GM19468 (cell line): Measurements from ENCODE around the gene PMF1.
"Not testable (repeated sequence)": the region's sequence is repeated elsewhere in the genome, so short reads cannot be mapped to it uniquely, and the experiment has no call there.

Experiments used
- ATAC-seq: cut with Tn5 transposase; IDR thresholded peaks from one replicate; pipeline ENCODE4 v1.9.1; 2021; ENCODE audit warnings: mild to moderate bottlenecking, moderate library complexity, moderate number of reproducible peaks; ENCODE audit not compliant: unreplicated experiment; ENCODE audit errors: extremely low read depth

Gene PMF1, protein sequence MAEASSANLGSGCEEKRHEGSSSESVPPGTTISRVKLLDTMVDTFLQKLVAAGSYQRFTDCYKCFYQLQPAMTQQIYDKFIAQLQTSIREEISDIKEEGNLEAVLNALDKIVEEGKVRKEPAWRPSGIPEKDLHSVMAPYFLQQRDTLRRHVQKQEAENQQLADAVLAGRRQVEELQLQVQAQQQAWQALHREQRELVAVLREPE

DNA sequence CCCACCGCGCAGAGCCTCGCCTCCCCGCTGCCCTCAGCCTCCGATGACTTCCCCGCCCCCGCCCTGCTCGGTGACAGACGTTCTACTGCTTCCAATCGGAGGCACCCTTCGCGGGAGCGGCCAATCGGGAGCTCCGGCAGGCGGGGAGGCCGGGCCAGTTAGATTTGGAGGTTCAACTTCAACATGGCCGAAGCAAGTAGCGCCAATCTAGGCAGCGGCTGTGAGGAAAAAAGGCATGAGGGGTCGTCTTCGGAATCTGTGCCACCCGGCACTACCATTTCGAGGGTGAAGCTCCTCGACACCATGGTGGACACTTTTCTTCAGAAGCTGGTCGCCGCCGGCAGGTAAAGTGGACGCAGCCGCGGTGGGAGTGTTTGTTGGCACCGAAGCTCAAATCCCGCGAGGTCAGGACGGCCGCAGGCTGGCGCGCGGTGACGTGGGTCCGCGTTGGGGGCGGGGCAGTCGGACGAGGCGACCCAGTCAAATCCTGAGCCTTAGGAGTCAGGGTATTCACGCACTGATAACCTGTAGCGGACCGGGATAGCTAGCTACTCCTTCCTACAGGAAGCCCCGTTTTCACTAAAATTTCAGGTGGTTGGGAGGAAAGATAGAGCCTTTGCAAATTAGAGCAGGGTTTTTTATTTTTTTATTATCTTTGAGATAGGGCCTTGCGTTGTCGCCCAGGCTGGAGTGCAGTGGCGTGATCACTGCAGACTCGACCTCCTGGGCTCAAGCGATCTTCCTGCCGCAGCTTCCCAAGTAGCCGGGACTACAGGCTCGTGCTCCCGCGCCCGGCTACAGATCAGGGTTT is at the start of gene PMF1:
Gene PMF1 (plus strand): TSS at position 175 of the 811 bp plus-strand sequence. CDS start 9 bp downstream, at position 184.
- ATAC-seq: peak; percentile 65

DNA sequence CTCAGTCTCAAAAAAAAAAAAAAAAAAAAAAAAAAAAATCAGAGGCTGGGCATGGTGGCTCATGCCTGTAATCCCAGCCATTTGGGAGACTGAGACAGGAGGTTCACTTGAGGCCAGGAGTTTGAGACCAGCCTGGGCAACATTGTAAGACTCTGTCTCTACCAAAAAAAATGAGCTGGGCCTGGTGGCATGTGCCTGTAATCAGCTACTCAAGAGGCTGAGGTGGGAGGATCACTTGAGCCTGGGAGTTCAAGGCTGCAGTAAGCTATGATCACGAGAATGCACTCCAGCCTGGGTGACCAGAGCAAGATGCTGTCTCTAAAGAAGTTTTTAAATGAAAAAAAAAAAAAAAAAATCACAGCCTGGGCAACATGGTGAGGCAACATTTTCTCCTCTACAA is 49.1 kb upstream of the PMF1 start:
- ATAC-seq: no peak

DNA sequence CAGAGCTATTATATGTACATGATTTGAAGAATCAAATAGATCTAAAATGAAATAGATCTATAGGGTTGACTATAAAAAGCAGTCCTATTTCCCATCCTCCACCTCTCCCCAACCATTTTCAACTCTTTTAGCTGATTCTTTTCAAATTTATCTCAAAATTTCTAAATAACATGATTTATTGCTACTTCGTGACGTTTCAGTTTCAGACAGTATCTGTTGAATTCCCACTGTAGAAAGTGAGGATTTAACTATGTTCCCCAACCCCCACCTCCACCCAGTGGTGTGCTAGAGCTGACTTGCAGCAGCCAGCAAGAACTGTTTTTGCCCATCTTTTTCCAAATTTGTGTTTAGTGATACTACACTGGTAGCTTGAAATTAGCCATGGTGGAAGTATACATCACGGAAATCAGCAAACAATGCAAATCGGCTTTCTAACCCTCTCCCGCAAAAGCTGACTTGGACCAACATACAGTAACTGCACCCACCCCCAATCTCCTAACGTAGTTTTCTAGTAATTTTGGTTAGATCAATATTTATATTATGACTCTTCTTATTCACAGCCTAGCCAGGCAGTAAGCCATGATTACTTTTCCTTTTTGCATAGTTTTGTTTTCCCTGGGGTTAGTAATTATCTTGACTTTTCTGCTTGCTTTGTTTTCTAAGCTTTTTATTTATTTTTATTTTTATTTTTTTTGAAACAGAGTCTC is 48.5 kb upstream of the PMF1 start:
- no peak for ATAC-seq

DNA sequence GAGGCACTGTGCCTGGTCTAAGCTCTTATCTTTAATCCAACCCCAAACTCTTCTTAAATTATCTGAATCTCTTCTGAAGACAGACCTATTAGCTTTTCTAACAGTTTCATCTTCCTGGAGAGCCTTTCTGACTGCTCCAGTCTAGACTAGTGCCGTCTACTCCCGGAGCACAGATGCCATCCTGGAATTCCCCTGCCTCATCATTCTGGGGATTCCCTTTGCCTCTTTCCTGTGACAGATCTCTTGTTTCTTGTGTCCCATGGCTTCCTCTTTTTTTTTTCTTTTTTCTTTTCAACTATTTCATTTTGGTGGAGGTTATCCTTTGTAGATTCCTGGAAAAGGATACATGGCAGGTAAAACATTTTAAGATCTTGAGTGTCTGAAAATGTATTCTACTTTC is 47.7 kb upstream of the PMF1 start:
- ATAC-seq: no peak

DNA sequence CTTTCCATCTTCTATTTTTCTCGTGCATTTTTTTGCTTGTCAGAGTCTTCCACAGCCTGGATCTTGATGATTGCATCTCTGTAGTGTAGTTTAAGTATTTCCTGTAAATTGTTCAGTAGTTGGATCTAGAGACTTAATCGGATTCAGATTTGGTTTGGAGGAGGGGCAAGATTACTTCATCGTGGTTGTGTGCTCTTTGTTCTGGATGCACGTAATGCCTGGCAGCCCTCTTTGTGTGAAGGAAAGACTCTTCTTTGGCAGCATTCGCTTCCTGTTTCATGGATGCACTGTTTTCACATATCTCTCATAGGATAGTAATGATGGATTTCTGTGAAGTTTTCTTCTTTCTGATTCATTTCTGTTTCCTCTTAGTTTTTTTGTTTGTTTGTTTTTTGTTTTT is 45.3 kb upstream of the PMF1 start:
- ATAC-seq: no peak

DNA sequence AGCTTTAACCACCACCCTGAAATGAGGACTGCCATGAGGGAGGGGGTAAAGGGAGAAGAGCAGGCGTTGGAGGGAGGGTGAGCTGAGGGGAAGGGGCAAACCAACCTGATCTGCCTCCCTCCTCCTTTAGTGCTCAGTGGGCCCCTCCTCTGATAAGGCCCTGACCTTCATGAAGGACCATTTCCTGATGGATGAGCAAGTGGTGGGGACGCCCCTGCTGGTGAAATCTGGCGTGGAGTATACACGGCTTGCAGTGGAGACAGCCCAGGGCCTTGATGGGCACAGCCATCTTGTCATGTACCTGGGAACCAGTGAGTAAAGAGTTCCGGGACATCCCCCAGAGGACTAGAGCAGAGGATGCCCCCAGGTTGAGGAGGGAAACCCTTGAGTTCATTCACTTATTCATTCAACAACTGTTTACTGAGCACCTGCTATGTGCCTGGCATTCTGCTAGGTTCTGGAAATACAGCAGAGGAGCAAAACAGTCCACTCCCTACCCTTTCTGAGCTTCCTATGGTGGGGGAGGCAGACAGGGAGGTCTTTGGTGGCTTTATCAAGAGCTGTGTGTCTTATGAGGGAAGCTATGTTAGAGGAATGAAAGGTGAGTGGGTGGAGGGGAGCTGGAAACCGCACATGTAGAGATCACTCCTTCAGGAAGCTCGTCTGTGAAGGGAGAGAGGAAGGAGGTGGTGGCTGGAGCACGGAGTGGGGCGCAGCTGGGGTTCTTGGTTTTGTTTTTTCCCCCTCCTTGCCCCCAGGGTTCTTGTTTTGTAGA is 39.9 kb upstream of the PMF1 start:
- no peak for ATAC-seq

DNA sequence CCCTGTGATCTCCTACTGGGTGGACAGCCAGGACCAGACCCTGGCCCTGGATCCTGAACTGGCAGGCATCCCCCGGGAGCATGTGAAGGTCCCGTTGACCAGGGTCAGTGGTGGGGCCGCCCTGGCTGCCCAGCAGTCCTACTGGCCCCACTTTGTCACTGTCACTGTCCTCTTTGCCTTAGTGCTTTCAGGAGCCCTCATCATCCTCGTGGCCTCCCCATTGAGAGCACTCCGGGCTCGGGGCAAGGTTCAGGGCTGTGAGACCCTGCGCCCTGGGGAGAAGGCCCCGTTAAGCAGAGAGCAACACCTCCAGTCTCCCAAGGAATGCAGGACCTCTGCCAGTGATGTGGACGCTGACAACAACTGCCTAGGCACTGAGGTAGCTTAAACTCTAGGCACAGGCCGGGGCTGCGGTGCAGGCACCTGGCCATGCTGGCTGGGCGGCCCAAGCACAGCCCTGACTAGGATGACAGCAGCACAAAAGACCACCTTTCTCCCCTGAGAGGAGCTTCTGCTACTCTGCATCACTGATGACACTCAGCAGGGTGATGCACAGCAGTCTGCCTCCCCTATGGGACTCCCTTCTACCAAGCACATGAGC is 36.1 kb upstream of the PMF1 start:
- no peak for ATAC-seq

DNA sequence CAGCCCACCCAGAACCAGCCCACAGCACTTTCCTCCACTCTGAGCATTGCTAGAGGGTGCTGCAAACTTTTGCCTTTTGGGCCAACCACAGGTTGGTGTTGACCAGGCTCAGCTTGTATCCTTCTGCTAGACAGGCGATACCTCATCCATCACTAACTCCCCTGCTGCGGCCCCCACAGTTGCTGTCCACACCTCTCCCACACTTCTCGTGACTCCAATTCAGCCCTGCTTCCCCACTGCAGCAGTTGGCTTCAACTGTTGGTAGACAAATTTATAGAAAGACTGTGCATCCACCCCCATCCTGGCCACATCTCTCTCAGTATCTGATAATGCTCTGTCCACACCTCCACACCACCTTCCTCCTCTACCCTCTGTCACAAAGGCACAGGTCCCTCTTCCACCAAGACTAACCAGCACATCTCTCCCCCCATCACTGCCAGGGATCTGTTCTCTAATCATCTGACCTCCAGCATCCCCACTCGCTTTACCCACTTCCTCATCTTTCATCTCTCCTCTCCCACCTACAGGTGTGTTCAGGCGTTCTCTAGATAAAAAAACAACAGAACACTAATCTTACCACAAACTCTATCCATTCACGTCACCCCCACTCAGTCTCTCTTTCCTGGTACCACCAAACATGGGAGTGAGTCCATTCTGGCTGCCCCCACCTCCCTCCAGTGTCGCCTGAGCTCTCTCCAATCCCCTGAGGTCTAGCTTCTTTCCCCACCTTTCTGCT is 34.7 kb upstream of the PMF1 start:
- ATAC-seq: no peak

DNA sequence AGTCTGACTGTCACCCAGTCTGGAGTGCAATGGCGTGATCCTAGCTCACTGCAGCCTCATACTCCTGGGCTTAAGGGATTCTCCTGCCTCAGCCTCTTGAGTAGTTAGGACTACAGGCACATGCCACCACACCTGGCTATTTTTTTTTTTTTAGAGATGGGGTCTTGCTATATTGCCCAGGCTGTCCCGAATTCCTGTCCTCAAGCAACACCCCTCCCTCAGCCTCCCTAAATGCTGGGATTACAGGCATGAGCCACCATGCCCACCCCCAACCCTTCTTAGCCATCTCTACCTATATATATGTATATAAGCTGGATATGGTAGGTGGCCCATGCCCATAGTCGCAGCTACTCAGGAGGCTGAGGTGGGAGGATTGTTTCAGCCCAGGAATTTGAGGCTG is 32.3 kb upstream of the PMF1 start:
- ATAC-seq: no peak

DNA sequence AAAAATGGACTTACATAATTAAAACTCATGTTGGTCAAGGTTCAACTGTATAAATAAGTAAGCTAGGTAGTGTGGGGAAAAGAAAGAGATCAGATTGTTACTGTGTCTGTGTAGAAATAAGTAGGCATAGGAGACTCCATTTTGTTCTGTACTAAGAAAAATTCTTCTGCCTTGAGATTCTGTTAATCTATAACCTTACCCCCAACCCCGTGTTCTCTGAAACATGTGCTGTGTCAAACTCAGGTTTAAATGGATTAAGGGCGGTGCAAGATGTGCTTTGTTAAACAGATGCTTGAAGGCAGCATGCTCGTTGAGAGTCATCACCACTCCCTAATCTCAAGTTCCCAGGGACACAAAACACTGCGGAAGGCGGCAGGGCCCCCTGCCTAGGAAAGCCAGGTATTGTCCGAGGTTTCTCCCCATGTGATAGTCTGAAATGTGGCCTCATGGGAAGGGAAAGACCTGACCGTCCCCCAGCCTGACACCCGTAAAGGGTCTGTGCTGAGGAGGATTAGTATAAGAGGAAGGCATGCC is 31.3 kb upstream of the PMF1 start:
- ATAC-seq: not testable (repeated sequence)

DNA sequence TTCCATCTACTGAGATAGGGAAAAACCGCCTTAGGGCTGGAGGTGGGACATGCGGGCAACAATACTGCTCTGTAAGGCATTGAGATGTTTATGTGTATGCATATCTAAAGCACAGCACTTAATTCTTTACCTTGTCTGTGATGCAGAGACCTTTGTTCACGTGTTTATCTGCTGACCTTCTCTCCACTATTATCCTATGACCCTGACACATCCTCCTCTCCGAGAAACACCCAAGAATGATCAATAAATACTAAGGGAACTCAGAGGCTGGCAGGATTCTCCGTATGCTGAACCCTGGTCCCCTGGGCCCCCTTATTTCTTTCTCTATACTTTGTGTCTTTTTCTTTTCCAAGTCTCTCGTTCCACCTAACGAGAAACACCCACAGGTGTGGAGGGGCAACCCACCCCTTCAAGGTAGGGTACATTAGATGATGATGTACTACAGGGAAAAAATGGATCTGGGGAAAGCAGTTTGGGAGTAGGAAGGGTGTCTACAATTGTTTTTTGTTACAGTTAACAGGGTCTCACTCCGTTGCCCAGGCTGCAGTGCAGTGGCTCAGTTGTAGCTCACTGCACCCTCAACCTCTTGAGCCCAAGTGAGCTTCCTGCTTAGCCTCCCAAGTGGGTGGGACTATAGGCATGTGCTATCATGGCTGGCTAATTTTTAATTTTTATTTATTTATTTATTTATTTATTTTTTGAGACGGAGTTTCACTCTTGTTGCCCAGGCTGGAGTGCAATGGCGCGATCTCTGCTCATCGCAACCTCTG is 30.6 kb upstream of the PMF1 start:
- ATAC-seq: not testable (repeated sequence)

DNA sequence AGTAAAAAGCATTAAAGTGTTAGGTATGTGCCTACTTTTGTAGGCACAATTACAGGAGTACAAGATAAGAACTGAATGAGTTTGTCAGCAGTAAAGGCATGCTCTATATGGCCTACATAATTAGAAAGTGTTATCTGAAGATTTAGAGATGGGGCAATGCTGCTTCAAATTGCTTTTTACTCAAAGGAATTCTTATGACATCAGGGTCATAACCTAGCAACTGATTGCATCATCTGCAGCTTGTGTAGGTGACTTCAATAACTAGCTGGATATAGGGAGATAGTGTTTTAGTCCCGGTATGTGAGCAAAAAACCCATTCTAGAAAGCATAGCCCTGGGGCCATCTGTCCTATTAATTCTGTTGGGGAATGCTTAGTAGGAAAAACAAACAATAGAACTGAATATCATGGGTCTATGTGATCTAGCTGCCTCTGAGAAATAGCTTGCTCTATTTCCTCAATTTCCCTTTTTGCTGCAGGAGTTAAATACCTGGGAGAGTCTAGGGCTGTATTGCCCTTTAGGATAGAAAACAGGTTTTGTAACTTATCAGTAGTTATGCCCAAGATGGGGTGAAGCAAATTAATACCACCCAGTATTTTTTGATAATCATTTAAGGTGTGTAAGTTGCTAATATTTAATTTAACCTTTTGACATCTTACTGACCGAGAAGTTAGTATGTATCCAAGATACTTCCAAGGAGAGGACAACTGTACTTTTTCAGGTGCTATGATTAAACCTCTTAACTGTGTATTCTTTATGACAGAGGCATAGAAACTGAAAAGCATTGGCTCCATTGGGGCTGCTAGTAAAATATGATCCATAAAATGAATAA is 26.2 kb upstream of the PMF1 start:
- not testable (repeated sequence) for ATAC-seq

DNA sequence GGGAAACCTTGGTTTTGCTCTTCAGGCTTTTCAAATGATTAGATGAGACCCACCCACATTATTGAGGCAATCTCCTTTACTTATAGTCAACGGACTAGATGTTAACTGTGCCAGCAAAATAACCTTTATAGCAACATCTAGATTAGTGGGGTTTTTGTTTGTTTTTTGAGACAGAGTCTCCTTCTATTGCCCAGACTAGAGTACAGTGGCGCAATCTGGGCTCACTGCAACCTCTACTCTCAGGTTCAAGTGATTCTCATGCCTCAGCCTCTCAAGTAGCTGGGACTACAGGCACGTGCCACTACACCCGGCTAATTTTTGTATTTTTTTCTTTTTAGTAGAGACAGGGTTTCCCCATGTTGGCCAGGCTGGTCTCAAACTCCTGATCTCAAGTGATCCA is 22.5 kb upstream of the PMF1 start:
- ATAC-seq: not testable (repeated sequence)

DNA sequence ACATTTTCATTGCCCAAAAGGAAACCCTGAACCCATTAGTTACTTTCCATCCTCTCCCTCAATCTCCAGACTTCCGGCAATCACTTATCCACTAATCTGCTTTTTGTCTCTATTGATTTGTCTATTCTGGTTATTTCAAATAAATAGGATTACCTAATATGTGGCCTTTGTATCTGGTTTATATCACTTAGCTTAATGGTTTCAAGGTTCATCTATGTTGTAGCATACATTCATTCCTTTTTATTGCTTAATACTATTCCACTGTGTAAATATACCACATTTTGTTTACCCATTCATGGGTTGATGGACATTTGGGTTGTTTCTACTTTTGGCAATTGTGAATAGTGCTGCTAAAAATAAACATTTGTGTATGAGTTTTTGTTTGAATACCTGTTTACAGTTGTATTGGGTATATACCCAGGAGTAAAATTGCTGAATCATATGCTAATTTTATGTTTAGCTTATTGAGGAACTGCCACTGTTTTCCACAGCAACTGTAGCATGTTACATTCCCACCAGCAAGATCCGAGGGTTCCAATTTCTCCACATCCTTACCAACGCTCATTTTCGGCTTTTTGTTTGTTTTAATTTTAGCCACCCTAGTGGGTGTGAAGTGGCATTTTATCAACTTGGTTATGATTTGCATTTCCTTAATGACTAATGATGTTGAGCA is 21.4 kb upstream of the PMF1 start:
- no peak for ATAC-seq

DNA sequence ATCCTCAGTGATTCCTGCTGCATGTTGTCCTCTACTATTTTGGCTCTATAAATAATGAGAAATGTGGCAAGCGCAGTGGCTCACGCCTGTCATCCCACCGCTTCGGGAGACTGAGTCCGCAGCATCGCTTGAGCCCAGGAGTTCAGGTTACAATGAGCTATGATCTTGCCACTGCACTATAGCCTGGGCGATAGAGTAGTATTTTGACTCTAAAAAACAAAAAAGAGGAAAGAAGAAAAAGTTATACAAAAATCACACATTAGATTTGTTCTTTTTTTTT is 19.7 kb upstream of the PMF1 start:
- ATAC-seq: no peak

DNA sequence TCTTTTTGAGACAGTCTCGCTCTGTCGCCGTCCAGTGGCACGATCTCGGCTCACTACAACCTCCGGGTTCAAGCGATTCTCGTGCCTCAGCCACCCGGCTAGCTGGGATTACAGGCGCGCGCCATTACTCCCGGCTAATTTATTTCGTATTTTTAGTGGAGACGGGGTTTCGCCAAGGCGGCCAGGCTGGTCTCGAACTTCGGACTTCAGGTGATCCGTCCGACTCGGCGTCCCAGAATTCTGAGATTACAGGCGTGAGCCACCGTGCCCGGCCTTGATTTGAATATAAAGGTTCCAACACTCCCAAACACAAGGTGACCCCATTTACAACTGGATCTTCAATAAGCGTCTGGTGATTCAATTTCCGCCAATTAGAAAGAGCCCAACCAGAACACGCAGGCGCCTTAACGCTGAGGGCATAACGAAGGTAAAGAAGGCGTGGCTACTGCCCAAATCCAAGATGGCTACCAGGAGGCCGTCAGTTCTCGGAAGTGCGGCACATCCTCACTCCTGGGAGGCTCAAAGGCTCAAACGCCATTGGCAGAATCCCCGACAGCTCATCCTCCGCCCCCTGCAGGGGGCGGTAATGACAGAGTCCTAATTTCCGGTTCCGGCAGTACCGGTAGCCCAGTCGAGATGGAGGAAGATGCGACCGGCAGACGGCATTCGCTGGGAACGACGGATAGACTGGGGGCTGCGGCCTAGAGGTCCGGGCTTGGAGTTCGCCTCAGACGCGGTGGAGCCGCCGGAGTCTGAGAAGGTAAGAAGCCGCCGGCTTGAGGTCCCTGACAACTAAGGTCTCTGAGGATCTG is 19.1 kb upstream of the PMF1 start, which contains the start of gene SLC25A44:
Gene SLC25A44 (plus strand): TSS at position 617 of the 812 bp plus-strand sequence. CDS start 5,744 bp downstream, outside the sequence.
- ATAC-seq: peak; percentile 92
